Psoas muscle (tissue), 8 donors: ENCODE measurements around the gene RAB23. TPM values are rescaled to one million over a fixed set of nuclear protein-coding genes. Genes with fewer than 3 reads are reported as not detected.

Experiments
- ATAC-seq, 4 donors: fragments of 200-7000 bp; cut with Tn5 transposase; one replicate each; pipeline ENCODE4 v1.9.1; 2020; ENCODE audit warnings: moderate library complexity in 3 of 4, mild to moderate bottlenecking in 2 of 4
- DNase-seq, 2 donors: peaks; one replicate each; pipeline ENCODE4 v3.0.0-alpha.2; 2020
- H3K27ac ChIP-seq: fragments of 200-600 bp; one replicate; pipeline ENCODE4 v1.8.0; 2022
- H3K27me3 ChIP-seq, 3 donors: fragments of 200-600 bp in 1 of 3; one replicate each; pipeline versions ENCODE4 v1.6.1 to v1.8.0; 2013 to 2022; ENCODE audit warnings: low read length in 2 of 3, mild to moderate bottlenecking in 2 of 3, moderate library complexity in 1 of 3; ENCODE audit not compliant: insufficient read depth in 3 of 3
- H3K36me3 ChIP-seq, 2 donors: fragments of 200-600 bp in 1 of 2; one replicate each; pipeline versions ENCODE4 v1.6.1 to v1.8.0; 2013 to 2022; ENCODE audit warnings: low read depth in 1 of 2, mild to moderate bottlenecking in 1 of 2, moderate library complexity in 1 of 2; ENCODE audit not compliant: insufficient read depth in 1 of 2
- H3K4me1 ChIP-seq: fragments of 200-600 bp; one replicate; pipeline ENCODE4 v1.8.0; 2022
- H3K4me3 ChIP-seq: fragments of 200-600 bp; one replicate; pipeline ENCODE4 v1.8.0; 2022; ENCODE audit warnings: mild to moderate bottlenecking
- H3K9me3 ChIP-seq: fragments of 200-600 bp; one replicate; pipeline ENCODE4 v1.8.0; 2022
- WGBS, 3 donors: extraction: QIAGEN DNeasy Blood & Tissue Kit; methylation state at CpG; one replicate each; pipeline versions ENCODE4 v1.1.6 to v1.1.7; 2013; 5-methylcytosine and 5-hydroxymethylcytosine counted together
- intact Hi-C, 2 donors: fragments of 100-400 bp; cut with DNase I; formaldehyde crosslinking; loops; one replicate each; pipeline versions ENCODE4 v1.11.0 to v1.14.2; 2022
- polyA plus RNA-seq, 3 donors: library from polyadenylated mRNA; stranded (reverse); fragments of 200-250 nt; gene quantifications; one replicate each; pipeline ENCODE4 v1.2.3, GENCODE V29; 2013
- total RNA-seq, 4 donors: library from RNA; stranded (reverse); fragmentation: NEBNext Ultra II Directional in 2 of 4; extraction: Animal tissue kit (Norgen Biotek cat#: 25700) in 2 of 4; gene quantifications; one replicate each; pipeline versions ENCODE4 v1.2.1 to v1.2.4, GENCODE V29; 2021 to 2023
- TF ChIP-seq, protein P1 (sequence below): fragments of 200-600 bp; IDR thresholded peaks from one replicate; pipeline ENCODE4 v1.8.0; 2022; ENCODE audit warnings: antibody characterized with exemption
- donor health status: healthy with polysubstance abuse.
- donor health status: DM: no; HTN: no; CAD: no; lungs with moderate emphysema.
- donor health status: Bipolar disorder and iron deficiency.
- donor health status: healthy.
- donor health status: DM: yes; HTN: yes; CAD: no.
- donor health status: DM: no; HTN: no; CAD: no.
- donor health status: DM: no; HTN: no; CAD: no.
- donor health status: DM: yes; HTN: yes; CAD: no.

RAB23 gene
- total and polyA plus RNA-seq, 7 donors, result 3.9 to 14.1 (median 5.9) TPM

DNA sequence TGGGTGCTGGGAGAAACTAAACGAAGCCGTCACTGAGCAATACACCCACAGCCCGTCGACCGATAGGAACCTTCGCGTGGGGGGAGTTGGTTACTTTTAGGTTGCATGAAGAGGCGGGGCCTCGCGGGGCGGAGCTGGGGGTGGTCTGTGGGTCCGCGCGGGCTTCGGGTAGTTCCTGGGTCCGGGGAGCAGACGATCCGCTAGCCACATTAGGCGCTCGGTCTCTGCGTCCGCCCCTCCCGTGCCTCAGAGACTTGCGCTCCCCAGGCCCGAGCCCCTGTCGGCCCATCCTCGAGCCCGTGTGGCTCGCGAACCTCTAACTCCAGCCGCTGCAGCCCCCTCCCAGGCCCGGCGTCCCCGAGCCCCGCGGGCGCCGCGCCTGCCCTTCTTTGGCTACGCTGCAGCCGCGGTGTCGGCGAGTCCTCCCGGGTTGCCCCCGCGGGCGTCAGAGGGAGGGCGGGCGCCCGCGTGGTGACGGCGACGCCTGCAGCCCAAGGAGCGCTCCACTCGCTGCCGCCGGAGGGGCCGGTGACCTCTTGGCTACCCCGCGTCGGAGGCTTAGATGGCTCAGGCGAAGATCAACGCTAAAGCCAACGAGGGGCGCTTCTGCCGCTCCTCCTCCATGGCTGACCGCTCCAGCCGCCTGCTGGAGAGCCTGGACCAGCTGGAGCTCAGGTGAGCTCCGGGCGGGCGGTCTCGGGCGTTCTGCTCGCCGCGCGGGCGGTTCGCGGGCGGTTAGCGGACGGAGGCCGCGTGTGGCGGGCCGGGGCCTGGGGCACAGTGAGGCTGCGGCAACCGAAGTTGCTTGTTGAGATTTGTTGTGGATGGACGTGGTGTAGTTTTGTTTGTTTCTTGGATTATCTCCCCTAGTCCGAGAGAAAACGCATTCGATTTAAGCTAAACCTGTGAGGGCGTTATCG is 49.7 kb downstream of the RAB23 start, which contains the start of gene BAG2:
BAG2 (plus strand) TSS at position 191 of the 920 bp plus-strand sequence; CDS start at position 563, 372 bp downstream.
- TF ChIP-seq, protein P1, sequence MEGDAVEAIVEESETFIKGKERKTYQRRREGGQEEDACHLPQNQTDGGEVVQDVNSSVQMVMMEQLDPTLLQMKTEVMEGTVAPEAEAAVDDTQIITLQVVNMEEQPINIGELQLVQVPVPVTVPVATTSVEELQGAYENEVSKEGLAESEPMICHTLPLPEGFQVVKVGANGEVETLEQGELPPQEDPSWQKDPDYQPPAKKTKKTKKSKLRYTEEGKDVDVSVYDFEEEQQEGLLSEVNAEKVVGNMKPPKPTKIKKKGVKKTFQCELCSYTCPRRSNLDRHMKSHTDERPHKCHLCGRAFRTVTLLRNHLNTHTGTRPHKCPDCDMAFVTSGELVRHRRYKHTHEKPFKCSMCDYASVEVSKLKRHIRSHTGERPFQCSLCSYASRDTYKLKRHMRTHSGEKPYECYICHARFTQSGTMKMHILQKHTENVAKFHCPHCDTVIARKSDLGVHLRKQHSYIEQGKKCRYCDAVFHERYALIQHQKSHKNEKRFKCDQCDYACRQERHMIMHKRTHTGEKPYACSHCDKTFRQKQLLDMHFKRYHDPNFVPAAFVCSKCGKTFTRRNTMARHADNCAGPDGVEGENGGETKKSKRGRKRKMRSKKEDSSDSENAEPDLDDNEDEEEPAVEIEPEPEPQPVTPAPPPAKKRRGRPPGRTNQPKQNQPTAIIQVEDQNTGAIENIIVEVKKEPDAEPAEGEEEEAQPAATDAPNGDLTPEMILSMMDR, result peak; percentile 38
- H3K4me3 ChIP-seq, result peak within 1 kb of the TSS; percentile 89
- H3K9me3 ChIP-seq, result no peaks in the 10 kb centered on the region
- peaks cover 12% of the 10 kb centered on the region for H3K4me1 ChIP-seq
- H3K36me3 ChIP-seq, result peaks cover 0 to 16% of the 10 kb centered on the region in 2 donors
- peak; percentile 90 to 94 for DNase-seq
- 1% methylated on average over 81 to 97 of the region's 97 CpGs for WGBS, 3 donors
- intact Hi-C loops, result loop anchor here (2.0 to 10.0 kb wide), 3 partner anchors 142 to 492 kb away; partner anchors contain the start of gene PRIM2 (in 1 of the 2)
- H3K27ac ChIP-seq, result peak within 1 kb of the TSS; percentile 93
- ATAC-seq, result peak; percentile 96 to 98 (median 96)
- H3K27me3 ChIP-seq, result no peaks in the 10 kb centered on the region

DNA sequence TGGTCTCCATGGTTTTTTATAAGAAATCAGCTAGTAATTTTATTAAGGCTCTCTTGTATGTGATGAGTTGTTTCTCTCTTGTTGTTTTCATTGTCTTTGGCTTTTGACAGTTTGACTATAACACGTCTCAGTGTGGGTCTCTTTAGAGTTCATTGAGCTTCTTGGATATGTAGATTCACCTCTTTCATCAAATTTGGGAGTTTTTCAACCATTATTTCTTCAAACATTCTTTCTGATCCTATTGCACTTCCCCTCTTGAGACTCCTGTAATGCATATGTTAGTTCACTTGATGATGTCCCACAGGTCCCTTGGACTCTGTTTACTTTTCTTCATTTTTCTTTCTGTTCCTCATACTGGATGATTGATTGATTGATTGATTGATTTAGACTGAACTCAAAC is 57.0 kb downstream of the RAB23 start:
- Histone ChIP-seq H3K4me3 (no peak overlapping the region), H3K27ac (no peak overlapping the region), H3K4me1 (no peaks in the 10 kb centered on the region), H3K36me3 (peaks cover 0 to 75% of the 10 kb centered on the region in 2 donors), H3K9me3 (peaks cover 13% of the 10 kb centered on the region), H3K27me3 (no peaks in the 10 kb centered on the region)
- intact Hi-C loops, result loop anchor here in 1 of 2 donors (10.0 kb wide), 1 partner anchor 50 kb away; no protein-coding TSS in a partner anchor
- DNase-seq (no peak), ATAC-seq (no peak)
- TF ChIP-seq, protein P1, result no peak
- 97 to 100% (median 97%) methylated on average over 1 of the region's 1 CpG for WGBS, 3 donors

DNA sequence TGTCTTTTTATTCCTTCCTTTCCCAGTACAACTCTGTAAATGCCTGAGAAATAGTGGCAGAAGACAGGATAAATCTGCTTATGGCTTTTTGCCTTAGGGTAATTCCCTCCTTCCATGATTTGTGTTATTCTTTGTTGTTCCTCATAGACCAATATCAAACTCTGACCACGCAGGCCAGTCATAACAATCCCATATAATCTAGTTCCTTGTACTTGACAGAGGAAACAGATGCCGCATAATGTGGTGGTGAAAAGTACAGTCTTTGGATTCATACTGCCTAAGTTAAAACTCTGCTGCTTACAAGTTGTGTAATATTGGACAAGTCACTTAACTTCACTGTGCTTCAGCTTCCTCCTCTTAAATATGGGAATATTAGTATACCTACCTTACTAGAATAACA is 58.2 kb downstream of the RAB23 start:
- H3K36me3 ChIP-seq, result peaks cover 0 to 77% of the 10 kb centered on the region in 2 donors
- H3K9me3 ChIP-seq, result peaks cover 13% of the 10 kb centered on the region
- TF ChIP-seq, protein P1, result no peak
- H3K27me3 ChIP-seq, result no peaks in the 10 kb centered on the region
- no peaks in the 10 kb centered on the region for H3K4me1 ChIP-seq
- DNase-seq (no peak), ATAC-seq (no peak)
- no peak overlapping the region for H3K4me3 ChIP-seq
- intact Hi-C loops, result loop anchor here in 1 of 2 donors (10.0 kb wide), 1 partner anchor 49 kb away; no protein-coding TSS in a partner anchor
- no peak overlapping the region for H3K27ac ChIP-seq
- 97 to 100% (median 98%) methylated on average over 2 of the region's 2 CpGs for WGBS, 3 donors

DNA sequence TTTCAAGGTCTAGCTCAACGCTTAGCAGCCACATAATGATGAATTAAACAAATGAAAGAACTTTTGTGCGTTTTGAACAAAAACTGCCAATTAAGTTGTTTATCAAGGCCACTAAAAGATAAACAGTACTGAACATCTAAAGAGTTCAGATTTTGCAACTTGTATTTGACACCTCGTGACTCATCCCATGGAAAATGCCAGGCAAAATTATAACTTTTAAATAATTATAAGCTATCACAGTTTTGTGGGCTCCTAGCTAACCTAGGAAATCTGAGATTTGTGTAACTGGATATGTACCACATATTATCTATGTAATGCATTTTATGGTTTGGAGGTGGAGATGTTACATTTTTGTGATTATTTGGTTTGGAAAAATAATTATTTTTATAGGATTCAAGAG is 59.6 kb downstream of the RAB23 start:
- Histone ChIP-seq H3K9me3 (peaks cover 13% of the 10 kb centered on the region), H3K27ac (no peak overlapping the region), H3K4me1 (no peaks in the 10 kb centered on the region), H3K4me3 (no peak overlapping the region), H3K27me3 (no peaks in the 10 kb centered on the region), H3K36me3 (peaks cover 0 to 77% of the 10 kb centered on the region in 2 donors)
- DNase-seq, result no peak
- TF ChIP-seq, protein P1, result no peak
- no peak for ATAC-seq
- 91 to 95% (median 92%) methylated on average over 3 of the region's 3 CpGs for WGBS, 3 donors
- intact Hi-C loops, result loop anchor here in 1 of 2 donors (10.0 kb wide), 1 partner anchor 48 kb away; no protein-coding TSS in a partner anchor
